Left ventricle myocardium superior (tissue), 1 donor: ENCODE results near the gene CDH1. TPM values are rescaled to one million over a fixed set of nuclear protein-coding genes. Genes with fewer than 3 reads are reported as not detected.

Experiments used
- ATAC-seq: fragments of 200-7000 bp; cut with Tn5 transposase; one replicate; pipeline ENCODE4 v1.9.1; 2020; ENCODE audit warnings: mild to moderate bottlenecking, moderate library complexity
- DNase-seq: peaks from one replicate; pipeline ENCODE4 v3.0.0-alpha.2; 2020
- intact Hi-C: fragments of 100-400 bp; cut with micrococcal nuclease; formaldehyde crosslinking; loops from one replicate; pipeline ENCODE4 v1.11.0; 2022
- total RNA-seq: library from RNA; stranded (reverse); fragmentation: NEBNext Ultra II Directional; extraction: Animal tissue kit (Norgen Biotek cat#: 25700); gene quantifications from one replicate; pipeline ENCODE4 v1.2.1, GENCODE V29; 2021
- donor health status: DM: no; HTN: yes; CAD: no; lungs with severe emphysema.

The CDH1 gene
- total RNA-seq, 1 donor from 2014 or later: not detected

GRCh38 chr16:68756239-68756915, 19.3 kb downstream of the CDH1 start:
- no peak for ATAC-seq
- intact Hi-C loops: no loop called here
- no peak for DNase-seq

- intact Hi-C loops: no loop called here
- no peak for ATAC-seq
- DNase-seq: no peak
Observed at GRCh38 chr16:68757625-68757935, 20.5 kb downstream of the CDH1 start.

GRCh38 chr16:68759062-68759461, 22.0 kb downstream of the CDH1 start:
- ATAC-seq (no peak), DNase-seq (no peak)
- intact Hi-C loops: no loop called here

- ATAC-seq: no peak
- DNase-seq: no peak
- intact Hi-C loops: no loop called here
Observed at GRCh38 chr16:68760671-68761275, 23.7 kb downstream of the CDH1 start.

GRCh38 chr16:68762996-68763756, 26.1 kb downstream of the CDH1 start:
- no peak for ATAC-seq
- intact Hi-C loops: no loop called here

GRCh38 chr16:68764862-68765261, 27.8 kb downstream of the CDH1 start:
- no peak for ATAC-seq
- intact Hi-C loops: no loop called here

More at GRCh38 chr16:68762996-68763756, 26.1 kb downstream of the CDH1 start:
- DNase-seq: no peak

GRCh38 chr16:68767581-68767980, 30.5 kb downstream of the CDH1 start:
- intact Hi-C loops: no loop called here
- DNase-seq (no peak), ATAC-seq (no peak)

More at GRCh38 chr16:68764862-68765261, 27.8 kb downstream of the CDH1 start:
- no peak for DNase-seq

GRCh38 chr16:68768175-68768574, 31.1 kb downstream of the CDH1 start:
- ATAC-seq (no peak), DNase-seq (no peak)
- intact Hi-C loops: no loop called here

- DNase-seq (no peak), ATAC-seq (no peak)
- intact Hi-C loops: no loop called here
Observed at GRCh38 chr16:68768771-68769170, 31.7 kb downstream of the CDH1 start.

- DNase-seq (no peak), ATAC-seq (no peak)
- intact Hi-C loops: no loop called here
Observed at GRCh38 chr16:68770671-68771070, 33.6 kb downstream of the CDH1 start.

GRCh38 chr16:68772030-68772681, 35.1 kb downstream of the CDH1 start:
- no peak for ATAC-seq
- no peak for DNase-seq
- intact Hi-C loops: no loop called here

- DNase-seq (no peak), ATAC-seq (no peak)
- intact Hi-C loops: no loop called here
Observed at GRCh38 chr16:68772871-68773270, 35.8 kb downstream of the CDH1 start.

- no peak for ATAC-seq
- DNase-seq: no peak
- intact Hi-C loops: no loop called here
Observed at GRCh38 chr16:68774982-68775634, 38.0 kb downstream of the CDH1 start.

GRCh38 chr16:68776821-68777485, 39.9 kb downstream of the CDH1 start:
- DNase-seq: no peak
- ATAC-seq: no peak
- intact Hi-C loops: no loop called here

- DNase-seq (no peak), ATAC-seq (no peak)
- intact Hi-C loops: no loop called here
Observed at GRCh38 chr16:68778551-68779231, 41.6 kb downstream of the CDH1 start.

GRCh38 chr16:68779891-68780290, 42.8 kb downstream of the CDH1 start:
- DNase-seq: no peak
- no peak for ATAC-seq

GRCh38 chr16:68781784-68782183, 44.7 kb downstream of the CDH1 start:
- intact Hi-C loops: no loop called here
- no peak for ATAC-seq
- DNase-seq: no peak

More at GRCh38 chr16:68779891-68780290, 42.8 kb downstream of the CDH1 start:
- intact Hi-C loops: no loop called here
